GM04503 (cell line): ENCODE measurements around the gene PLAC1.

Source experiments
- DNase-seq: peaks from one replicate; pipeline ENCODE4 v3.0.0-alpha.2; 2012; ENCODE audit warnings: low read depth

PLAC1 gene

DNA sequence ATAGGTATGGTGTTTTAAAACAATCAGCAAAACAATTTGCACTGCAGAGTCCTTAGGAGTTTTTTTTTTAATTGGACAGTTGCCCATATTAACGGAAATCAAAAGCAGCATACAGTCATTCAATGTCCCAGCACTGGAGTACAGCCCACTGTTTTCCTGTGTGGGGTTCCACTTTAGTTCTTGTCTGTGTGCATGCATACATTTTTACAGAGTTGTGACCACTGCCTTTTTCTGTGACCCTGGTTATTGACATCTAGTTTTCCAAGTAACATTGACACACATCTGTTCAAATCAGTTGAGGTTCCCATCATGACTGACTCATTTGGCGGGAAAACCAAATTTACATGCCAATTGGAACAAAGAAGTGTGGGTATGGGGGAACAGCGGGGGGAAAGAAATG lies 115.0 kb downstream of the PLAC1 start:
- DNase-seq = no peak

DNA sequence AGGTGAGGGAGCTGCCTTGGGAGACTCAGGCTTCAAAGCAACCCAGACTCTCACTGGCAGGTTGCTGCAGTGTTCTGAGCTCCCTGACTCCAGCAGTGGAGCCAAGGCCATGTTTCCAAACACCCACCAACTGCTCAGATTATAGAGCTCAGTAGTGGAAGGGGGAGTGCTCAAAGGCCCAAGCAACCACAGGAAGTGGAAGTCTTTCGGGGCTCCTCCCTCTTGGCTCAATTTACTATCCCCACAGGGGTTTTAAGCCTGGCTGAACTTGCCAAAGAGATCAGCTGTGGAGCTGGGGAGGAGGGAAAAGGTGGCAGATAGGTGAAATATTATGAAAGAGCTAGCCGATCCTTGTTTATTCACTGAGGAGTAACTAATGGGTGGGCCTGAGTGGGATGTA lies 115.8 kb downstream of the PLAC1 start:
- no peak for DNase-seq

GRCh38 chrX:134541906-134542305 lies 116.4 kb downstream of the PLAC1 start:
- no peak for DNase-seq

DNA sequence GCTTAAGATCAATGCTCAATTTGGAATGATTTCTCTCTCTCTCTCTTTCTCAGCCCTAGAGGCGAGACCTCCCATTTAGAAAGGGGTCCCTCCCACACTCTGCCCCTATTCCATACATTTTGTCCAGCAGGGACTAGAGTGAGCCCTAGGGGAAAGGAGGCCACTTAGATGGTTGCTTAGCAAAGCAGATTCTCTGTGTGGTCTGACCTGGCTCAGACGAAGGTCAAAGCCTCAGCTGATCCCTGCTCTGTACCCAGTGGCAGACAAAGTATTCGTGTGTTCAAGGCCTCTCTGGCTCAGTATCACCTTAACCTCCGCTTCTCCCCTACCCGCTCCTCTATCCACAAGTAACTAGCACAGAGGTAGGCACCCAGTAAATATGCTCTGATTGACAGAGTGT lies 120.0 kb downstream of the PLAC1 start:
- DNase-seq = no peak

DNA sequence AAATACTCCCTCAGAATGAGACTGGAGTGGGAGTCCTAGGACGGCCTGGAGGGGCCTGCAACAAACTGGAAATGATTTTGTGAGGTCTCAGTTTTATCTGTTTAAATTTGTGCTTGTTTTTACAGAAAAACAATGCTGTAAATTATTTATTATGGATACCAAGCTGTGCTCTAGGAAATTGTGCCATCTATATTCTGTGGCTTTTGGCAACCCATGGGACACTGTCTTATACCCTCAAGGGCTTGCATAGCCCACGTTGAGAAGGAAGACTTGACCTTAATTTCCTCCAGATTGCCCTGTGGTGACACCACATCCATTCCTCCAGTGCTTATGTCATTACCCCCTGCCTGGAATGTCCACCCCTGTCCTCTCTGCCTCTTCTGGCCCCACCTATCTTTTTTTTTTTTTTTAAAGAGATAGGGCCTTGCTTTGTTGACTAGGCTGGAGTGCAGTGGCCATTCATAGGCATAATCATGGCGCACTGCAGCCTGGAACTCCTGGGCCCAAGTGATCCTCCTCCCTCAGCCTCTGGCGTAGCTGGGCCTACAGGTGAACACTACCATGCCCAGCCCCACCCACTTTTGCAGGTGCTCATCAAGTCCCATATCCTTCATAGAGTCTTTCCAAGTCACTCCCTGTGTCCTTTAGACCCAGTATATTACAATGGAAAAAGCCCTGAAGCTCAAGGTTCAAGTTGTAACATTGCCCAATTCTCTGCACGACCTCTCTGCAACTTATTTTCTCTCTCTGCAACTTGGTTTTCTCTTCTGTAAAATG lies 120.9 kb downstream of the PLAC1 start:
- peak; percentile 67 for DNase-seq

- no peak for DNase-seq
Observed at GRCh38 chrX:134533952-134534351, 124.3 kb downstream of the PLAC1 start.

GRCh38 chrX:134533352-134533751 lies 124.9 kb downstream of the PLAC1 start:
- no peak for DNase-seq

GRCh38 chrX:134530845-134531244 lies 127.4 kb downstream of the PLAC1 start:
- DNase-seq = no peak

GRCh38 chrX:134529481-134529880 lies 128.8 kb downstream of the PLAC1 start:
- DNase-seq = no peak

DNA sequence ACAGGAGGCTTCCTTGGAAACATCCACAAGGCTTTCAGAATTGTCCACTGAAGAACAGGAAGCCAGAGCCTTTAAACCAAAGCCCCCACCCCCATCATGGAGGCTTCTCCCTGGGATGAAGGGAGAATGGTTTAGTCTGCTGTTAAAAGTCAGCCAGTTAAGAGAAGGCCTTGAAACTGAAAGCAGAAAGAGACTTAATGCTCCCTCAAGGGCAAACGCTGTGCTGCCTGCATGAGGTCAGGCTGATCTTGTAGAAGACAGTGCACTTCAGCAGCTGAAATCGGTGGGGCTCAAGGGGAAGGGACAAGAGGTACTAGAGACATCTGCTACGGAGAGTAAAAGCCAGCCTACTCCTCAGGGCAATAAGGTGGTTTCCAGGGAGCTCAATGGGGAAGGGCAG lies 129.3 kb downstream of the PLAC1 start:
- no peak for DNase-seq

DNA sequence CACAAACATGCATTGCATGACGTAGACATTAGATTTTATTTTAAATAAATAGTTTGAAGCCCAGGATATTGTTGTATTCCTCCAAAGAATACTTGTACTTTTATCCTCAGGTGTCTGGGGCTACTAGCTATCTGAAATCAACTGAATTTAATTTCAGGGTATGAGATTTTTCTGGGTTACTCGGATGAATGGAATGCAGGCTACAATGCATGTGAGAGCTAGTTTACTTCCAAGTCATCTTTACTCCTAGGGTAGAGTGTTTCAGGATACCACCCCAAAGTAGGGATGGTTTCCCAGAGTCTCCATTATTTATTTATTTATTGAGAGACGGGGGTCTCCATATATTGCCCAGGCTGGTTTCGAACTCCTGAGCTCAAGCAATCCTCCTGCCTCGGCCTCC lies 131.9 kb downstream of the PLAC1 start:
- no peak for DNase-seq

DNA sequence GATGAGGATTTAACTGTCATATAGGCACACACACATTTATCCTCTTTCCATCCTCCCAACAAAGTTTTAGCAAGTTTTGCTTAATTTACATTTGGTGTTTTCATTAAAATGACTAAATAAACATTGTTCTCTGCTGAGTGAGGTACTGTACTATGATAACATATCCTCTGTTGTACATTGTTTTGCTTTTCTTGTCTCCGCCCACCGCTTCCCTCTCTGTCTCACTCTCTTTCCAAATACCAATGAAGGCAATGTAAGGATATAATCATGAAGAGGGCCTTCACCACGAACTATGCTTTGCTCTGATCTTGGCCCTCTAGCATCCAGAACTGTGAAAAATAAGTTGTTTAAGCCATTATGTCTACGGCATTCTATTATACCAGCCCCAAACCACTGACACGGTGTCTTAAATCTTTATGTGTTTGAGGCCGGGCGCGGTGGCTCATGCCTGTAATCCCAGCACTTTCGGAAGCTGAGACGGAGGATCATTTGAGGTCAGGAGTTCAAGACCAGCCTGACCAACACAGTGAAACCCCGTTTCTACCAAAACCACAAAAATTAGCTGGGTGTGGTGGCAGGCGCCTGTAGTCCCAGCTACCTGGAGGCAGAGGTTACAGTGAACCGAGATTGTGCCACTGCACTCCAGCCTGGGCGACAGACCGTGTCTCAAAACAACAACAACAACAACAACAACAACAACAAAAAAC lies 133.0 kb downstream of the PLAC1 start:
- DNase-seq = no peak

- DNase-seq = no peak
Observed at GRCh38 chrX:134524181-134524580, 134.1 kb downstream of the PLAC1 start.

GRCh38 chrX:134520860-134521390 lies 137.3 kb downstream of the PLAC1 start:
- no peak for DNase-seq
